GM18502 (cell line): Measurements from ENCODE around the gene KCNK6.

Source experiments
- ATAC-seq: cut with Tn5 transposase; IDR thresholded peaks from one replicate; pipeline ENCODE4 v1.9.1; 2021; ENCODE audit warnings: mild to moderate bottlenecking; ENCODE audit not compliant: unreplicated experiment, poor library complexity

The KCNK6 gene

DNA sequence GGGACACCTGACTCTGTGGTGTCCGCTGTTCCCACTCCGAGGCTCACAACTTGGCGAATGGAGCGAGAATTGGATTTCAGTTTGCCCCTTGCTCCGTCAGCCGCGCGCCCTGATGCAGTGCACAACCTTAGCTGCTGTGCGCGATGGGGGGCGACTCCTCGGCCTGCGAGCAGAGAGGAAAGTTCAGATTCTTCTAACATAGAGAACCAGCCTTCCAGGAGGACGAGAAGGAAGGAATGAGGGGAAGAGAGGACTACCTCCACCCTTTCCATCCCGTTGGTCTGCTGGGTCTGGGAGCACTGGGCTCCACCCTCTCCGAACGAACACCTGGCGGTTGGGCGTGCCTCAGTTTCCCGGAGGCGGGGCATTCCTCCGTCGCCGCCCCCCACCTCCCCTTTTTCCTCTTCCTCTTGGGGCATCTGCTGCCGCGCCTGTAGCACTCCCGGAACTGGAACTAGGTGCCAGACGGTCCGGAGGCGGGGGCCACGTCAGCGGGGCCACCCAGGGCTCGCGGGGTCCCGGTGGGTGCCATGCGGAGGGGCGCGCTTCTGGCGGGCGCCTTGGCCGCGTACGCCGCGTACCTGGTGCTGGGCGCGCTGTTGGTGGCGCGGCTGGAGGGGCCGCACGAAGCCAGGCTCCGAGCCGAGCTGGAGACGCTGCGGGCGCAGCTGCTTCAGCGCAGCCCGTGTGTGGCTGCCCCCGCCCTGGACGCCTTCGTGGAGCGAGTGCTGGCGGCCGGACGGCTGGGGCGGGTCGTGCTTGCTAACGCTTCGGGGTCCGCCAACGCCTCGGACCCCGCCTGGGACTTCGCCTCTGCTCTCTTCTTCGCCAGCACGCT lies at the start of gene KCNK6:
TSS of gene KCNK6 (plus strand) at position 425 of the 838 bp plus-strand sequence. CDS start at position 531, 106 bp downstream.
- no peak for ATAC-seq

DNA sequence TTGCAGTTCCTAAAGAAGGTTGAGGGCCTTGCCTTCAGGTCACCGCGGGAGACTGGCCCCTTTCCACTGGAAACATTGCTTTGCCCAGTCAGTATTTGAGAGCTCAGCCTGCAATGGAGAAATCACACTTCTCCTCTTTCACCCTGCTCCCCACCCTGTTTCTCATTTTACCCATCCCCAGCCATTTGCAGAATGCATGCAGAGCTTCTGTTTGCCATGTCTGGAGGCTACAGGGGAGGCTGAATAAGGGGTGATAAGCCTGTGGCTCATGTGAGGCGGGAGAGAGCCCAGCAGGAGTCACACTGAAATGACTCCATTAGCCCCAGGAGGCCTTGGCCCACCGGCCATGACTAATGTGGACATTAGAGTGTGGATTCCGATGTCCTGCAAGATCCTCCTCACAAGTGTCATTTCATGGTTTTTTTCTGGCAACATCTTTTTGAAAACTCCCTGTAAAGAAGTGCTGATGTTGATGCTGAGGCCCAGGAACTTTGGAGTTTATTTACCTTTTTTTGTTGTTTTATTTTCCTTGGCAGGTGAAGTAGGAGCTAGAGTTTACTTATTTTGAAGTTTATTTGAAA lies 49.0 kb upstream of the KCNK6 start:
- ATAC-seq: no peak

DNA sequence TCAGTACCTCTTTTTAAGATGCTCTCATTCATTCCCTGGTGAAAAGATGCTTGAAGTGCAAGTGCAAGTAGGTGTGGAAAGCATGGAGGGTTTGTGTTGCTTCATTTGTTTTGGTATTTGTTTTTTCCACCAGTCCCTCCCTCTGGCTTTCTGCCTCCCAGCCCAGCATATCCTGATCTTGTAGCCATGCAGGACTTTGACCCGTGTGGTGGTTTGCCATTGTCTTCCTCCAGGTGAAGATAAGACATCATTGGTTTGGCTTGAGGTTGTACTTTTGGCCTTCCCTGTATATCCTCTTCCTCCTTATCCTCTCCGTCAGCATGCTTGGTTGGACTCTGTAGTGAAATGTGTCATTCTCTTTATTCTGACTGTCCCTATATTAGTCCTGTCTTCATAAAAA lies 46.1 kb upstream of the KCNK6 start:
- ATAC-seq: no peak

DNA sequence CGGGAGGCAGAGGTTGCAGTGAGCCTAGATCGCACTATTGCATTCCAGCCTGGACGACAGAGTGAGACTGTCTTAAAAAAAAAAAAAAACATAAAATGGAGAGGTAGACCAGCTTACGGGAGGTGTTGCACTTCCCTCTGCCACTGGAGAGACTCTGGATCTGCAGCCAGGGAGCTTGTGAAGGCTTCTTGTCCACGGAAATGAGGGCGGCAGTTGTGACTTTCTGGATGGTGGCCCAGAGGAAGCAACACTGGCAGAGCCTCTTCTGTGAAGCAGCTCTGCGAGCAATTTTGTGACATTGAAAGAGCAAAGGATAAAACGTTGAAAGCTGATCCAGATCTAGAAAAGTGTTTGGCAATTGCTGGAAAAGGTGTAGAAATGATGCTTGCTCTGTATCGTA lies 44.9 kb upstream of the KCNK6 start:
- ATAC-seq: no peak

DNA sequence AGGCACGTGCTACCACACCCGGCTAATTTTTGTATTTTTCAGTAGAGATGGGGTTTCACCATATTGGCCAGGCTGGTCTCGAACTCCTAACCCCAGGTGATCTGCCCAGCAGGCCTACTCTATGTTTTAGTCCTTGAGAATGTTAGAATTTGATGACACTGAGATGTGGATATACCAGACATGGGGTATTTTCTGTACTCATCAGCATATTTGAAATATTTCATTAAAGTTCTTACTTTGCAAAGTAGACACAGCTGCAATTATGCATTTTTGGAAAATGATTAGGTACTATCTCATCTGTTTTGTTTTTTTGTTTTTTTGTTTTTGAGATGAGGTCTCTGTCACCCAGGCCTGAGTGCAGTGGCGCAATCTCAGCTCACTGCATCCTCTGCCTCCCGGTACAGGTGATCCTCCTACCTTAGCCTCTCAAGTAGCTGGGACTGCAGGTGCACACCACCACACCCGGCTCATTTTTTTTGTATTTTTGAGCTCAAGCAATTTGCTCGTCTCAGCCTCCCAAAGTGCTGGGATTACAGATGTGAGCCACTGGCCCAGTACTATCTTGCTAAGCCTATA lies 42.6 kb upstream of the KCNK6 start:
- no peak for ATAC-seq

DNA sequence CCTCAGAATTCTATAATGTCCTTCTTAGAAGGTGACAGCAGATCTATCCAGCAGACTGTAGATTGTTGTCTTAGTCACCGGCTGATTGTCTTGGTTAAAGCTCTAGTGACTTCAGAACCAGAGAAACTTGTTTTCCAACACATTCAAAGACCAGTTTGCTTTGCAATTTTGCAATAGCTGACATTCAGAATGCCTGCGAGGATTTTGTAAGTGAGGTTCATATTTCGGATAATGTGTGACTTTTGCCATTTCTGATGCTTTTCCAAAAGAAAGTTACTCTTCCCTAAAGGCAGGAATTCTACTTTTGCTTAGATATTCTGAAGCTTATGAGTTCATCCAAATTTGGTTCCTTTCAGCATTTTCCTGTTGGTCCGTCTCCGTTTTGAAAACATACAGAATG lies 42.1 kb upstream of the KCNK6 start:
- ATAC-seq: no peak

DNA sequence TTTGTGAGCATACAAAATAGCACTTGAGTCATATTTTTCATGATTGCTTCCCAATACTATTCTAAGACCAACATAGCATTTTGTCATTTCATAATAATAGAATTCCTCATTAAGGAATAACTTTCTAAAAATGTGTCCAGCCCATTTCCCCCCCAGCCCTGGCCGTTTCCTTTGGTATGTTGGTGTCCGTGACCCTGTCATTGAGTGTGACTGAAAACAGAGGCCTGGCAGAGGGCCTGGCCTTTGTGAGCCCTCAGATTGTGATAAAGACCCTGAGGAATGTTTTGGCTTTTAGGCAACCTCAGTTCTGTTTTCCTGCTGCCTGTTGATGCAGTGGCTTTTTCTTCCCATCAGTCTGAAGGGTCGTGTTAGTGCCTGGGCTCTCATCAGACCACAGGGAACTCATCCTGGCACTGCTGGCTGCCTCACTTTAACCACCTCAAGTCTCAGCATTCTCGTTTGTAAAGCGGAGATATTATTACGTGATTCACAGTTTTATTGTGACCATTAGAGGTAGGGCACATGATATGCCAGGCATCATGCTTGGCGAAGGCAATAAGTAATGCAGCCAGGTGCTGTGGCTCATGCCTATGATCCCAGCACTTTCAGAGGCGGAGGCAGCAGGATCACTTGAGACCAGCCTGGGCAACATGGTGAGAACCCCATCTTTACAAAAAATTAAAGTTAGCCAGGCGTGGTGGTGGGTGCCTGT lies 41.5 kb upstream of the KCNK6 start:
- no peak for ATAC-seq

DNA sequence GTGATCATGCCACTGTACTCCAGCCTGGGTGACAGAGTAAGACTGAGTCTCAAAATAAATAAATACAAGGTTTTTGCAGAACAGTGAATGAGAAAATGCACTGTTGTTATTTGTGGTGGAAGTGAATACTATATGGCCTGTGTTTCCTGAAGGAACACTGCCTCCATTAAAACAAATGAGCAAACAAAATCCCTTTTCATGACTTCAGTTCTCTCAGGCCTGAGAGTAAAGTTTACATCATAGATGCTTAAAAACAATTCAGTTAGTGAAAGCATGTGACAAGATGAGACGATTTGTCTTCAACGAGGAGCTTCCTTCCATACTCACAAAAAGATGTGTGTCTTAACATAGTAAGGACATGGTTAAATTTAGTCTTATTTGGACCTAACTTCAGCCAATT lies 40.9 kb upstream of the KCNK6 start:
- no peak for ATAC-seq

DNA sequence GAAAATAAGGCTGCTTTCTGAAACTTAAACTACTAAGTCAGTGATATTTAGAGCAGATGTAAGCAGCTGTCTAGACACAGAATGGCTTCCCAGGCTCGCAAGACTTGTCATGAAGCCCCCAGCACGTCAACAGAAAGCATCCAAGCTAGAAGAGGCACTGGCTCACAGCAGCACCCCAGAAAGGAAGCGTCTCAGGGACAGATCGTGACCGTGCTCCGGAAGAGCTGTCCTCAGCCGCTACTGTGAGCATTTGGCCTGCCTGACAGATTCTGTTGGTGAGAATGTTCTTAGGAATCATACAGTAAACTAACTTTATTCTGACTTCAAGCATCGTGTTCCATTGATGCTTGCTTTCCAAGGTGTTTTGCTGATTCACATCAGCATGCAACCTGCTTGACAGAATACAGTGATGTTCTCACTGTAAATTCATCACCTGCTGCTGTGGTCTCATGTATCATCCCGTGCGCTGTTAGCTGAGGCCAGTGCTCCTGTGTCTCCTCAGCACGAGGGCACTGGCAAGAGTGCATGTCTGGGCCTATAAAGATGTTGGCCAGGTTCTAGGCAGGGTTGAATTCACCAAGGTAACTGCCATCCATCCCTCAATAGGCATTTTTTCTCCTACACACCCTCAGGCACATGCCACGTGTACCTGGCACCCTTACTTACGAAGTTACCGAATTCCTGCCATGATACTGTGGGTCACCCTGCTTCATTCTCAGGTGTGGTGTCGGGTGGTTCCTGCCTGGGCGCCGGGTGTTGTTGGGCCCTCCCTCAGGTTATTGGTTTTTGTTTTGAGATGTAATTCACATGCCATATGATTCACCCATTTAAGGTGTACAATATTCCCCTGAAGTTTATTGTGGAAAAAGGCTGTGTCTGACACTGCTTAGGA lies 39.4 kb upstream of the KCNK6 start:
- ATAC-seq: no peak

DNA sequence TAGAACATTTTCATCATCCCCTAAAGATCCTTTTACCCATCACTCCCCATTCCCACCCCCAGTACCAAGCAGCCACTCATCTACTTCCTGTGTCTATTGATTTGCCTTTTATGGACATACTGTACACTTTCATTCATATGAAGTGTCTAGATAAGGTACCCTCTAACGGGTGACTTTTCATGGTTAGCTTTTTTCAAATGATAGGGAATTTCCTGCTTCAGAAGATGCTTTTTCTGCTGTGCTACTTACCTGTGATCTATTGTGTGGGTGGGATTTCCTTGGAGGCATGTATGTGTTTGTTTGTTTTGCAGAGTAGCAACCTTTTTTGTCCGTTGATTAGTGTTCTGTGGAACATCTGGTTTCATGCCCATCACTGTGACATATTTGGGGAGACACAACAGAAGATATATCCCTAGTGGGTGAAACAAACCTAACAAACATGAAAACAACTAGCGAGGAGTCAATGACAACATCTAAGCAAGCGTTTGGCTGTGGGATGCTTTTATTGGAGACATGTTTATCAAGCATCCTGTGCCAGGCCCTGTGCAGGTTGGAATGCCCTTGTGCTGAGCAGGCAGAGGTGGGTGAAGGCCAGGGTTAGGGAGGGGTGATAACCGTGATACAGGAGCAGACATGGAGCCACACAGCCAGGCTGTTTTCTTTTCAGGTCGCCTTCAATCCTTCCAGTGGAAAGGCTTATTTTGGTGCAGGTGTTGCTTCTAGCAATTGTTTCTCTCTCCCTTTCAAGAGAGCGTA lies 37.7 kb upstream of the KCNK6 start:
- ATAC-seq: no peak

DNA sequence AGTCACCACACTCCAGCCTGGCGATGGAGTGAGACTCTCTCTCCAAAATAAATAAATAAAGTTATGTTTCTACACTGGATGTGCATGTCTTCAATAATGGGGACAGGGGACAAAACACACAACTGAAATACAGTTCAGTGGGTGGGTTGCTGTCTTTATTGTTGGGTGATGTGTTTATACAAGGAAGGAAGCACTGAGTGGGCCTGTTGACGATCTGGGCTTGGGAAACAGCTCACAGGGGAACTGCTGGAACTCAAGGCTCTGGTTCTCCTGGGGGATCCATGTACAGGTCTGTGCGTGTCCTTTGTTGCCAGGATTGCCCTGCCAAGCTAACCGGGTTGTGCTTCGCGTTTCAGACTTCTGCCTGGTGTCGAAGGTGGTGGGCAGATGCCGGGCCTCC lies 36.4 kb upstream of the KCNK6 start:
- ATAC-seq: no peak

DNA sequence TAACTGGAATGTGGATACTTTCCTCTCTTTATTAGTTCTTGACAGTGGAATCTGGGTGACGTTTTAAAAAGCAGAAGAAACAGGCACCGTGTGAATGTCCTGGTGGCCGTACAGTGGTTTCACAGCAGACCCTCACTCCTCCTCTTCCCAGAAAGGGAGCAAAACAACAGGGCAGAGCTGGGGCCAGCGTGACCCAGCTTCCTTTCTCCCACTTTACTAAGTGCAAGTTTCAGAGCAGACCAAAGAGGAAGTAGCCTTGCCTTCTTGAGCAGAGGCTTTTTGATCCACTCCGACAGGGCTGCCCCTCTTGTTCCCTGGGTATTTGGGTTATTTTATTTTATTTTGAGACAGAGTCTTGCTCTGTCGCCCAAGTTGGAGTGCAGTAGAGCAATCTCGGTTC lies 35.2 kb upstream of the KCNK6 start:
- no peak for ATAC-seq

DNA sequence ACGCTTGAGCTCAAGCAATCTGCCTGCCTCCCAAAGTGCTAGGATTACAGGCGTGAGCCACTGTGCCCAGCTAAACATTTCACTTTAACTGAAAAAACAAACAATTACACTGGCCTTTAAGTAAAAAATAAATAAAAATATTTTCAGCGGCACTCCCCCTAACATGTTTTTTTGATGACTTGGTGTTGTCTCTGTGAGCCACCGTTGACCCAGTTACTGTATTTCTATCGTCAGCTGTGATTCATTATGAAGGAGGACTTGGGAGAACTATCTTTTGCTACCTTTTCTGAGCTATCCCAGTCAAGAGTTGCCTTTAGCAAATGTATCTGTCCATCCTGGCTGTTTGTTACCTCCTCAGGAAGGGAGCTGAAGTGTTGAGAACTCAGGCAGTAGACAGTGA lies 34.1 kb upstream of the KCNK6 start:
- no peak for ATAC-seq

DNA sequence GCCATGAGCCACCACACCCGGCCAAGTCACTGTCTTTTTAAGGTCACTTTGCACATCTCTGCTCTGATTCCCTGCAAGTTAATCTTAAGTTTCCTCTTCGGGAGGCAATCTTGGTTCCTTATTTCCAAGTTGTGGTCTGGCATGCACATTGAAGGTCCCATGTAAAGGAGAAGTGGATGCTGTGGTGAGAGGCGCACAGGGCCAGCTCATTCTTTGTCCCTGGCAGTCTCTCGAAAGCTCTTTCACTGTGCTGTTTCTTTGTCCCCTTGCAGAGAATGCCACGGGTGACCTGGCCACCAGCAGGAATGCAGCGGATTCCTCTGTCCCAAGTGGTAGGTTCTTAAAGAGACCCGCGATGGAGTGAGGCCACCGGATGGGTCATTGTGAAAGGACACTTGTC lies 32.0 kb upstream of the KCNK6 start:
- no peak for ATAC-seq

DNA sequence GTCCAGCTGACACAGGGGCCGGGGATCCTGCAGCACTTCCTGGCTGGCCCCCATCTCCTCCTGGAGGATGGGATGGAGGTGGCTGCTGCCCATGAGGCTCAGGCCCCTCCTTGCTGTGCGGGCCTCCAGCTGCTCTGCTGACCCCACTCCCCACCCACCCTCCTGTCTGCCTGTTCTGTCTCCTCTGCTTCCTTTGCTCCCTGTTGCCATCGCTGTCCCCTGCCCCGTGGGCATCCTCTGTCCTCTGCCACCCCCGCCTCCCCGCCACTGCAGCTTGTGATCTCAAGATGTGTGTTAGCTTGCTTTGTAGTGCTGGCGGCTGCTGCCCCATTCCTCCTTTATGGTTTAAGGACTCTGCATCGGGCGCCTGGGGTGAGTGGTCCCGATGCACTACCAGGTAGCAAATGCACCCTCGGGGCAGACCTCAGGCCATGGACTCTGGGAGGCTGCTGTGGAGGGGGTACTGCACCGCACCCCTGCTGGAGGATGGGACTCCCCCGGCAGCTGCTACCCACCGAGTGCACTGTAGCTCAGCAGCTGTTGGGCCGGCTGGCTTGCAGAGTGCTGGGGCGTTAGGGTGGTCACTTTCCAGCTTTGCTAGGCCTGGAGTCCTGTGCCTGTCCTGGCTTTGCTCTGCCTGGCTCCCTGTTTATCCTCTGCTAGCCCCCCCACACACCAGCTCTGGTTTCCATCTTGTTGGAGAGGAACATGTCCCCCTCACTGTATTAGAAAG lies 31.4 kb upstream of the KCNK6 start:
- ATAC-seq: no peak

DNA sequence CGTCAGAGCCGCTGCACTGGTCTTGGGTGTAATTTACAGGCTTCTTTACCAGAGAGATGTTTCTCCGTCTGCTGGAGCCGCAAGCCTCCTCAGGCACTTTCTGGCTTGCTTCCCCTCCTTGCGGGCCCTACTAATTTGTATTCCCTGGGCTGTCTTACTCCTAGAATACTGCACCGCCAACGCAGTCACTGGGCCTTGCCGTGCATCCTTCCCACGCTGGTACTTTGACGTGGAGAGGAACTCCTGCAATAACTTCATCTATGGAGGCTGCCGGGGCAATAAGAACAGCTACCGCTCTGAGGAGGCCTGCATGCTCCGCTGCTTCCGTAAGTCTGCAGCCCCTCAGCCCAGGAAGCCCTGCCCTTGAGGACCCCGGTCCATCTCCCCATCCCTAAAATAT lies 29.7 kb upstream of the KCNK6 start:
- ATAC-seq: no peak

DNA sequence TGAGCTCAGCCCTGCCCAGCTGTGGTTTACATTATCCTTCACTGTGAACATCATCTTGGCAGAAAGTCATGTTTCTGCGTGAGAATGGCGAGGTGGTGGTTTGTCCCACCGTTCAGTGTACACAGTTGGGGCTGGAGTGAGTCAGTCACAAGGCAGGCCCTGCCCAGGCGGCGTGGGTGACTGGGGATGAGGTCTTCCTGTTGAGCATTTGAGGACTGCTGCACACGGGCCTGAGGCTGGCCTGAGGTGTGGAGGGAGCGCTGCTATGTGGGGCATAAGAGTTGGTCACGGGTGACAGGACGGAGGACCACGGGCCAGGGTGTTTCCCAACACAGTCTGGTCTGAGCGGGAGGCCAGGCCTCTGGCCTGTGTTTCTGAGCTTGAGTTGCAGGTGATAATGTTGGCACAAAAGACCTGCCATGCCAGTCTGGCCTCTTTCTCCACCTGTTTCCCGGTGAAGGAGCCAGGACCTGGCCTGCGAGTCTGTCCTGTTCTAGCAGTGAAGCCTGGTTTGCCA lies 29.0 kb upstream of the KCNK6 start:
- no peak for ATAC-seq

DNA sequence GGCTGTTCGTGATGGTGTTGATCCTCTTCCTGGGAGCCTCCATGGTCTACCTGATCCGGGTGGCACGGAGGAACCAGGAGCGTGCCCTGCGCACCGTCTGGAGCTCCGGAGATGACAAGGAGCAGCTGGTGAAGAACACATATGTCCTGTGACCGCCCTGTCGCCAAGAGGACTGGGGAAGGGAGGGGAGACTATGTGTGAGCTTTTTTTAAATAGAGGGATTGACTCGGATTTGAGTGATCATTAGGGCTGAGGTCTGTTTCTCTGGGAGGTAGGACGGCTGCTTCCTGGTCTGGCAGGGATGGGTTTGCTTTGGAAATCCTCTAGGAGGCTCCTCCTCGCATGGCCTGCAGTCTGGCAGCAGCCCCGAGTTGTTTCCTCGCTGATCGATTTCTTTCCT lies 27.8 kb upstream of the KCNK6 start:
- ATAC-seq: no peak

DNA sequence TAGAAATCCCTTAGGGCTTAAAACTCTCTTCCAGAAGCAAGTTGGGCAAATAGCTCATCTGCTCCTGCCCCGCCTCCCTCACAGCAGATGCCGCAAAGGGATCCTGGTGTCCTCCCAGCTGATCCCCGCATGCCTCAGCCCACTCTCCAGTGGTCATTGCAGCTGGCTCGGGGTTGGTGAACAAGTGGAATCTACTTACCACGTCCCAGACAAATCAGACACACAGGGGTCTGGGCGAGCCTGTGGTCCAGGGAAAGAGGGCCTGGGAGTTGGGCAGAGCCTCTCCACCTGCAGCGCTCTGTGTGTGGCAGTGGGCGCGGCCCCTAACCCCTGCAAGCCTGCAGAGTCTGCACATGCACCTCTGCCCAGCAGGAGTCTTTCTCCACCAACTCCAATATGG lies 26.4 kb upstream of the KCNK6 start:
- no peak for ATAC-seq
